Endothelial cell (in vitro differentiated cells): ENCODE data around the gene G2E3. TPM values are rescaled to one million over a fixed set of nuclear protein-coding genes. Genes with fewer than 3 reads are reported as not detected.
"Not testable (repeated sequence)": the region's sequence is repeated elsewhere in the genome, so short reads cannot be mapped to it uniquely, and the experiment has no call there.

ENCODE experiments used
- DNase-seq: peaks from one replicate; pipeline ENCODE4 v3.0.0; 2021; ENCODE audit warnings: low spot score
- H3K27ac Mint-ChIP-seq: one replicate; pipeline ENCODE4 v1.8.0; 2021; ENCODE audit warnings: mixed read lengths, inconsistent platforms; ENCODE audit not compliant: unreplicated experiment
- H3K27me3 Mint-ChIP-seq: one replicate; pipeline ENCODE4 v1.8.0; 2021; ENCODE audit warnings: mild to moderate bottlenecking, moderate library complexity, mixed read lengths, inconsistent platforms; ENCODE audit not compliant: unreplicated experiment
- H3K36me3 Mint-ChIP-seq: one replicate; pipeline ENCODE4 v1.8.0; 2021; ENCODE audit warnings: mild to moderate bottlenecking, low read depth, mixed read lengths, inconsistent platforms; ENCODE audit not compliant: unreplicated experiment
- H3K4me1 Mint-ChIP-seq: one replicate; pipeline ENCODE4 v1.8.0; 2021; ENCODE audit warnings: mild to moderate bottlenecking, mixed read lengths, inconsistent platforms; ENCODE audit not compliant: unreplicated experiment
- H3K4me3 Mint-ChIP-seq: one replicate; pipeline ENCODE4 v1.8.0; 2021; ENCODE audit warnings: mild to moderate bottlenecking, mixed read lengths, inconsistent platforms; ENCODE audit not compliant: unreplicated experiment
- H3K9me3 Mint-ChIP-seq: one replicate; pipeline ENCODE4 v1.8.0; 2021; ENCODE audit warnings: mixed read lengths, inconsistent platforms; ENCODE audit not compliant: unreplicated experiment
- total RNA-seq: library from RNA; stranded (reverse); fragmentation: NEBNext Ultra II Directional; extraction: Animal tissue kit (Norgen Biotek cat#: 25700); gene quantifications from one replicate; pipeline ENCODE4 v1.2.1, GENCODE V29; 2021; ENCODE audit not compliant: unreplicated experiment
- TF ChIP-seq, protein P1 (sequence below): fragments of 200-600 bp; sonication (generic); IDR thresholded peaks from one replicate; pipeline ENCODE4 v1.5.0; 2021; ENCODE audit warnings: antibody characterized with exemption; ENCODE audit not compliant: unreplicated experiment

G2E3 gene
- total RNA-seq, 1 donor from 2014 or later: 23.9 TPM

GRCh38 chr14:30569903-30570226, 10.9 kb downstream of the G2E3 start:
- TF ChIP-seq, protein P1, sequence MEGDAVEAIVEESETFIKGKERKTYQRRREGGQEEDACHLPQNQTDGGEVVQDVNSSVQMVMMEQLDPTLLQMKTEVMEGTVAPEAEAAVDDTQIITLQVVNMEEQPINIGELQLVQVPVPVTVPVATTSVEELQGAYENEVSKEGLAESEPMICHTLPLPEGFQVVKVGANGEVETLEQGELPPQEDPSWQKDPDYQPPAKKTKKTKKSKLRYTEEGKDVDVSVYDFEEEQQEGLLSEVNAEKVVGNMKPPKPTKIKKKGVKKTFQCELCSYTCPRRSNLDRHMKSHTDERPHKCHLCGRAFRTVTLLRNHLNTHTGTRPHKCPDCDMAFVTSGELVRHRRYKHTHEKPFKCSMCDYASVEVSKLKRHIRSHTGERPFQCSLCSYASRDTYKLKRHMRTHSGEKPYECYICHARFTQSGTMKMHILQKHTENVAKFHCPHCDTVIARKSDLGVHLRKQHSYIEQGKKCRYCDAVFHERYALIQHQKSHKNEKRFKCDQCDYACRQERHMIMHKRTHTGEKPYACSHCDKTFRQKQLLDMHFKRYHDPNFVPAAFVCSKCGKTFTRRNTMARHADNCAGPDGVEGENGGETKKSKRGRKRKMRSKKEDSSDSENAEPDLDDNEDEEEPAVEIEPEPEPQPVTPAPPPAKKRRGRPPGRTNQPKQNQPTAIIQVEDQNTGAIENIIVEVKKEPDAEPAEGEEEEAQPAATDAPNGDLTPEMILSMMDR: no peak
- DNase-seq: no peak
- no peaks in the 10 kb centered on the region for H3K36me3 Mint-ChIP-seq
- no peaks in the 10 kb centered on the region for H3K27me3 Mint-ChIP-seq
- H3K9me3 Mint-ChIP-seq: no peaks in the 10 kb centered on the region
- no peak overlapping the region for H3K4me3 Mint-ChIP-seq
- peaks cover 41% of the 10 kb centered on the region for H3K4me1 Mint-ChIP-seq
- no peak overlapping the region for H3K27ac Mint-ChIP-seq

DNA sequence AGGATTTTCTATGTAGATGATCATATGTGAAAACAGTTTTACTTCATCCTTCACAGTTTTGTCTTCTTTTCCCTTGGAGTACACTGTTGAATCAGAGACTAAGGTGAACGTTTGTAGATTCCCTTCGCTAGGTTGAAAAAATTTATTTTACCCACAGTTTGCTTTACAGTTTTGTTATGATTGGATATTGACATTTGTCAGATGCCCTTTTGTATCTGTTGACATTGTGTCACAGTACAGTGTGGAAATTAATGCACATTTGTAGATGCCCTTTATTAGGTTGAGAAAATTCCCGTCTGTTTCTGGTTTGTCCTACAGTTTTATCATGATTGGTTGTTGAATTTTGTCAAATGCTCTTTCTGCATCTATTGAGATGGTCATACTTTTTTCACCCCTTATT, 13.3 kb downstream of the G2E3 start:
- no peak overlapping the region for H3K27ac Mint-ChIP-seq

DNA sequence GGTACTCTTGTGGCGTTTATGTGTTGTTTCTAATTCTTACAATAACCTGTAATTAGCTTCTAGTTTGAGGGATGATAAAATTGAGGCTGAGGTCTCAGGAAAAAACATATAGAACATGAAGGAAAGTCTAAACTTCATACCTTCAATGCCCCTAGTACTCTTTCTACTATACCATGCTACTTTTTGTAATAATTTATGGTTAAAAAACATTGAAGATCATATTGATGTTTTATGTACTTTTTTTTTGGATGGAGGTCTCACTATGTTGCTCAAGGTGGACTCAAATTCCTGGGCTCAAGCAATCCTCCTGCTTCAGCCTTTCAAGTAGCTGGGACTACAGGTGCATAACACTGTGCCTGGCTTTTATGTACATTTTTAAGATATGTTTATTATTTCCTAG, 13.8 kb downstream of the G2E3 start:
- Mint-ChIP-seq H3K4me1 (peaks cover 43% of the 10 kb centered on the region), H3K27me3 (no peaks in the 10 kb centered on the region), H3K9me3 (no peaks in the 10 kb centered on the region), H3K4me3 (no peak overlapping the region), H3K36me3 (no peaks in the 10 kb centered on the region), H3K27ac (no peak overlapping the region)
- TF ChIP-seq, protein P1: no peak
- DNase-seq: no peak

More for the DNA sequence above, 13.3 kb downstream of the G2E3 start:
- no peak overlapping the region for H3K4me3 Mint-ChIP-seq
- no peak for DNase-seq
- peaks cover 42% of the 10 kb centered on the region for H3K4me1 Mint-ChIP-seq
- TF ChIP-seq, protein P1: no peak
- no peaks in the 10 kb centered on the region for H3K27me3 Mint-ChIP-seq
- H3K9me3 Mint-ChIP-seq: no peaks in the 10 kb centered on the region
- H3K36me3 Mint-ChIP-seq: no peaks in the 10 kb centered on the region

DNA sequence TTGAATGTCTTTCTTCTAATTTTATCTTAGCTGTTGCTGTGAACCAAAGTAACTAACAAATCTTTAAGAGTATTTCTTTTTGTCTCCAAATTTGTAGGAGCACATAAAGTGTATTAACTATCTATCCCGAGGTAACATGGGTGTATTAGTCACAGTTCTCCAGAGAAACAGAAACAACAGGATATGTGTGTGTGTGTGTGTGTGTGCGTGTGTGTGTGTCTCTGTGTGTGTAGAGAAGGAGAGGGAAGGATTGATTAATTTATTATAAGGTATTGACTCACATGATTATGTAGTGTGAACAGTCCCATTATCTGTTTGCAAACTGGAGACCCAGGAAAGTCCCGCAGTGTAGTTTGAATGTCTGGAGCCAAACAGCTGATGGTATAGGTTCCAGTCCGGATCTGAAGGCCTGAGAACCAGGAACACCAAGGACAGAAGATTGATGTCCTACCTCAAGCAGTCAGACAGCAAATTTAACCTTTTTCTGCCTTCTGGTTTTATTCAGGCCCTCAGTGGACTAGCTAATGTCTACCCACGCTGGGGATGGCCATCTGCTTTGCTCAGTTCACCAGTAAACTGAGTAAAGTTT, 14.4 kb downstream of the G2E3 start:
- no peaks in the 10 kb centered on the region for H3K9me3 Mint-ChIP-seq
- TF ChIP-seq, protein P1: no peak
- H3K4me3 Mint-ChIP-seq: no peak overlapping the region
- H3K27ac Mint-ChIP-seq: peak overlapping the region; percentile 68
- H3K4me1 Mint-ChIP-seq: peaks cover 41% of the 10 kb centered on the region
- no peak for DNase-seq
- H3K27me3 Mint-ChIP-seq: no peaks in the 10 kb centered on the region
- no peaks in the 10 kb centered on the region for H3K36me3 Mint-ChIP-seq

DNA sequence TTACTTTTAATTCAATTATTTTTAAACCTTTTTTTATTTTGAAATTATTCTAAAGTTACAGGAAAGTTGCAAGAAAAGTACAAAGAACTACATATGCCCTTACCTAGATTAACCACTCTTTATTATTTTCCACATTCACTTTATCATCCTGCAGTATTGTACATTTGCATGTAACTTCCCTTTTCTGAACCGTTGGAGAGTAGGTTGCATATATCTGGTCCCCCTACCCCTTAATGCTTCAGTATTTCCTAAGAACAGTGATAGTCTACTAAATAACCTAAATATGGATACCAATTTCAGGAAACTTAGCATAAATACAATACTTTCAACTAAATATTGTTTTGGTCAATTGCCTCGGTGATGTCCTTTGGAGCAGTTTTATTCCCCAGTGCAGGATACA, 15.0 kb downstream of the G2E3 start:
- H3K36me3 Mint-ChIP-seq: no peaks in the 10 kb centered on the region
- no peaks in the 10 kb centered on the region for H3K9me3 Mint-ChIP-seq
- TF ChIP-seq, protein P1: no peak
- H3K4me1 Mint-ChIP-seq: peaks cover 40% of the 10 kb centered on the region
- H3K27me3 Mint-ChIP-seq: no peaks in the 10 kb centered on the region
- H3K4me3 Mint-ChIP-seq: no peak overlapping the region
- H3K27ac Mint-ChIP-seq: no peak overlapping the region
- DNase-seq: no peak

- H3K27ac Mint-ChIP-seq, H3K9me3 Mint-ChIP-seq, H3K36me3 Mint-ChIP-seq, DNase-seq, H3K27me3 Mint-ChIP-seq, H3K4me3 Mint-ChIP-seq: not testable (repeated sequence)
- H3K4me1 Mint-ChIP-seq: peaks cover 38% of the 10 kb centered on the region
Observed at GRCh38 chr14:30574777-30575176, 15.8 kb downstream of the G2E3 start.

DNA sequence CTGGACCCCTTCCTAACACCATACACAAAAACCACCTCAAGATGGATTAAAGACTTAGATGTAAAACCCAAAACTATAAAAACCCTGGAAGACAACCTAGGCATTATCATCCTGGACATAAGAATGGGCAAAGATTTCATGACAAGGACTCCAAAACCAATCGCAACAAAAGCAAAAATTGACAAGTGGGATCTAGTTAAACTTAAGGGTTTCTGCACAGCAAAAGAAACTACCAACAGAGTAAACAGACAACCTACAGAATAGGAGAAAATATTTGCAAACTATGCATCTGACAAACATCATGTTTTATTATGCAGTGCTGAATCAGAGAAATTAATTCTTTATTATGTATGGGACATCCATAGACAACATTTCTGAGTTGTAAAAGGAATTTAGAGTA, 17.4 kb downstream of the G2E3 start:
- H3K27ac Mint-ChIP-seq, H3K36me3 Mint-ChIP-seq, H3K9me3 Mint-ChIP-seq, H3K4me3 Mint-ChIP-seq, DNase-seq, H3K27me3 Mint-ChIP-seq: not testable (repeated sequence)
- peaks cover 24% of the 10 kb centered on the region for H3K4me1 Mint-ChIP-seq
